A549 (cell line): Measurements from ENCODE around the gene PKP4. TPM values are rescaled to one million over a fixed set of nuclear protein-coding genes. Genes with fewer than 3 reads are reported as not detected.
A peak's percentile ranks its signal among the peaks of the same experiment; 100 is the strongest.

Experiments used
- ATAC-seq, 2 experiments: fragments of 200-7000 bp in 1 of 2; fragments of >200 bp in 1 of 2; cut with Nextera tagmentation in 1 of 2; cut with Tn5 transposase in 1 of 2; 3 replicates each; pipeline versions ENCODE4 v1.8.0 to v1.9.1; 2018 to 2020; ENCODE audit warnings: mild to moderate bottlenecking in 1 of 2, moderate library complexity in 1 of 2
- CTCF ChIA-PET: fragments of 300-600 bp; sonication (Branson Sonifier 250); formaldehyde crosslinking; extraction: SDS; loops from one replicate; lab custom pipeline; 2021; ENCODE audit warnings: antibody characterized with exemption, inconsistent platforms; lab: Yijun Ruan, JAX
- POLR2A ChIA-PET: fragments of 350-600 bp; formaldehyde crosslinking; extraction: SDS; loops from one replicate; lab custom pipeline; 2021; ENCODE audit warnings: antibody characterized with exemption, inconsistent platforms; lab: Yijun Ruan, JAX
- DNase-seq, 2 experiments: peaks; one replicate each; pipeline versions ENCODE4 v3.0.0 to v3.0.0-alpha.2; 2011 to 2016; ENCODE audit warnings: low read depth in 1 of 2, low spot score in 1 of 2
- FAIRE-seq: peaks from 2 replicates; lab custom pipeline; 2011; peaks lifted over from hg19 to GRCh38; lab: Jason Lieb, UNC
- H3K27ac ChIP-seq, 2 experiments: fragments of >200 bp; sonication (Bioruptor Twin); formaldehyde crosslinking; 3 replicates each; pipeline ENCODE4 v1.5.1; 2016 to 2017
- H3K4me1 ChIP-seq: fragments of >200 bp; sonication (Bioruptor Twin); formaldehyde crosslinking; 3 replicates; pipeline ENCODE4 v1.6.1; 2016
- H3K4me2 ChIP-seq: fragments of >200 bp; sonication (Bioruptor Twin); formaldehyde crosslinking; 3 replicates; pipeline ENCODE4 v1.6.1; 2016
- H3K4me3 ChIP-seq: fragments of >200 bp; sonication (Bioruptor Twin); formaldehyde crosslinking; 3 replicates; pipeline ENCODE4 v1.5.1; 2016
- H3K9me3 ChIP-seq: fragments of >200 bp; sonication (Bioruptor Twin); formaldehyde crosslinking; 3 replicates; pipeline ENCODE4 v1.6.1; 2016
- BCL3 ChIP-seq: fragments of >200 bp; sonication (Bioruptor Twin); formaldehyde crosslinking; IDR thresholded peaks from 3 replicates; pipeline ENCODE4 v1.6.1; 2016
- CBX8 ChIP-seq: fragments of 200-600 bp; sonication (generic); IDR thresholded peaks from 2 replicates; pipeline ENCODE4 v1.6.1; 2016
- CEBPB ChIP-seq, 2 experiments: fragments of >200 bp in 1 of 2; sonication (Bioruptor Twin) in 1 of 2; formaldehyde crosslinking in 1 of 2; IDR thresholded peaks; 2 replicates each; pipeline ENCODE4 v1.6.1; 2012 to 2016
- CTCF ChIP-seq: fragments of >200 bp; sonication (Bioruptor Twin); formaldehyde crosslinking; IDR thresholded peaks from 3 replicates; pipeline ENCODE4 v1.5.1; 2016
- ELK1 ChIP-seq: fragments of 150-350 bp; IDR thresholded peaks from 2 replicates; pipeline ENCODE4 v1.6.1; 2014; ENCODE audit warnings: low read depth, mild to moderate bottlenecking, low read length
- EP300 ChIP-seq, 2 experiments: fragments of >200 bp; sonication (Bioruptor Twin); formaldehyde crosslinking; IDR thresholded peaks; 2 replicates in 1 of 2; 3 replicates in 1 of 2; pipeline ENCODE4 v1.6.1; 2016 to 2017
- ESRRA ChIP-seq: fragments of 150-350 bp; IDR thresholded peaks from 2 replicates; pipeline ENCODE4 v1.6.1; 2014; ENCODE audit warnings: mild to moderate bottlenecking, low read length, borderline replicate concordance
- FOSB ChIP-seq: fragments of 250-450 bp; sonication (Bioruptor Pico); IDR thresholded peaks from 2 replicates; pipeline ENCODE4 v1.5.0; 2020; ENCODE audit warnings: mild to moderate bottlenecking, moderate library complexity
- FOXS1 ChIP-seq: fragments of 250-450 bp; sonication (Bioruptor Pico); IDR thresholded peaks from 2 replicates; pipeline ENCODE4 v1.5.0; 2020; ENCODE audit warnings: mild to moderate bottlenecking, moderate library complexity
- HDAC2 ChIP-seq: fragments of 200-600 bp; sonication (generic); IDR thresholded peaks from 2 replicates; pipeline ENCODE4 v1.6.1; 2016
- HMGXB4 ChIP-seq: fragments of 250-450 bp; sonication (Bioruptor Pico); IDR thresholded peaks from 2 replicates; pipeline ENCODE4 v1.5.0; 2021; ENCODE audit warnings: mild to moderate bottlenecking, moderate library complexity, borderline replicate concordance
- HOXA7 ChIP-seq: fragments of 250-450 bp; sonication (Bioruptor Pico); IDR thresholded peaks from 2 replicates; pipeline ENCODE4 v1.5.0; 2020; ENCODE audit warnings: mild to moderate bottlenecking, moderate library complexity
- HOXB13 ChIP-seq: fragments of 250-450 bp; sonication (Bioruptor Pico); IDR thresholded peaks from 2 replicates; pipeline ENCODE4 v1.5.0; 2020; ENCODE audit warnings: low read depth, mild to moderate bottlenecking, moderate library complexity
- HOXB5 ChIP-seq: fragments of 250-450 bp; sonication (Bioruptor Pico); IDR thresholded peaks from 2 replicates; pipeline ENCODE4 v1.5.0; 2020; ENCODE audit warnings: mild to moderate bottlenecking, moderate library complexity
- JUNB ChIP-seq: fragments of >200 bp; sonication (Bioruptor Twin); formaldehyde crosslinking; IDR thresholded peaks from 2 replicates; pipeline ENCODE4 v1.6.1; 2016
- KDM5A ChIP-seq: fragments of 200-600 bp; sonication (generic); IDR thresholded peaks from 2 replicates; pipeline ENCODE4 v1.6.1; 2016; ENCODE audit warnings: antibody characterized with exemption, mild to moderate bottlenecking
- MAX ChIP-seq: IDR thresholded peaks from 2 replicates; pipeline ENCODE4 v1.6.1; 2012
- MYC ChIP-seq: IDR thresholded peaks from 2 replicates; pipeline ENCODE4 v1.6.1; 2012; ENCODE audit warnings: mild to moderate bottlenecking, inconsistent platforms, low read length, improper control_type of control experiment, borderline replicate concordance
- NFE2L2 ChIP-seq: fragments of 150-350 bp; conservative IDR thresholded peaks from 2 replicates; pipeline ENCODE4 v1.6.1; 2014; ENCODE audit warnings: low read length
- NPAS2 ChIP-seq: fragments of 250-450 bp; sonication (Bioruptor Pico); IDR thresholded peaks from 2 replicates; pipeline ENCODE4 v1.8.0; 2022; ENCODE audit warnings: mild to moderate bottlenecking, moderate library complexity, borderline replicate concordance
- NR3C1 ChIP-seq: fragments of >200 bp; sonication (Bioruptor Twin); formaldehyde crosslinking; IDR thresholded peaks from 3 replicates; pipeline ENCODE4 v1.6.1; 2017
- PBX3 ChIP-seq: IDR thresholded peaks from 2 replicates; pipeline ENCODE4 v1.6.1; 2012
- PHF8 ChIP-seq: fragments of 200-600 bp; sonication (generic); IDR thresholded peaks from 2 replicates; pipeline ENCODE4 v1.6.1; 2016; ENCODE audit warnings: low read depth, mild to moderate bottlenecking, antibody characterized with exemption, moderate library complexity, borderline replicate concordance
- POLR2A ChIP-seq: IDR thresholded peaks from 2 replicates; pipeline ENCODE4 v1.6.1; 2012; ENCODE audit warnings: mild to moderate bottlenecking, low read length
- POLR2AphosphoS2 ChIP-seq: conservative IDR thresholded peaks from 2 replicates; pipeline ENCODE4 v1.6.1; 2012; ENCODE audit warnings: low read length, improper control_type of control experiment, inconsistent platforms
- RAD21 ChIP-seq, 2 experiments: fragments of >200 bp in 1 of 2; sonication (Bioruptor Twin) in 1 of 2; formaldehyde crosslinking in 1 of 2; IDR thresholded peaks in 1 of 2; conservative IDR thresholded peaks in 1 of 2; 2 replicates in 1 of 2; 3 replicates in 1 of 2; pipeline ENCODE4 v1.6.1; 2012 to 2018; ENCODE audit warnings: inconsistent platforms in 1 of 2
- RARB ChIP-seq: fragments of 250-450 bp; sonication (Bioruptor Pico); IDR thresholded peaks from 2 replicates; pipeline ENCODE4 v1.8.0; 2021; ENCODE audit warnings: mild to moderate bottlenecking, moderate library complexity
- RCOR1 ChIP-seq: fragments of 150-350 bp; IDR thresholded peaks from 2 replicates; pipeline ENCODE4 v1.6.1; 2014; ENCODE audit warnings: antibody characterized with exemption, low read length, low read depth
- SMC3 ChIP-seq: fragments of >200 bp; sonication (Bioruptor Twin); formaldehyde crosslinking; IDR thresholded peaks from 3 replicates; pipeline ENCODE4 v1.6.1; 2018; ENCODE audit warnings: inconsistent platforms
- SREBF2 ChIP-seq: fragments of 450-650 bp; IDR thresholded peaks from 2 replicates; pipeline ENCODE4 v1.6.1; 2014; ENCODE audit warnings: mild to moderate bottlenecking, moderate library complexity
- TFCP2L1 ChIP-seq: fragments of 250-450 bp; sonication (Bioruptor Pico); IDR thresholded peaks from 2 replicates; pipeline ENCODE4 v1.5.0; 2021; ENCODE audit warnings: mild to moderate bottlenecking
- TP53 ChIP-seq: fragments of 250-450 bp; sonication (Bioruptor Pico); IDR thresholded peaks from 2 replicates; pipeline ENCODE4 v1.5.0; 2021; ENCODE audit warnings: mild to moderate bottlenecking, moderate library complexity
- USF2 ChIP-seq: fragments of 450-650 bp; IDR thresholded peaks from 2 replicates; pipeline ENCODE4 v1.6.1; 2014; ENCODE audit warnings: antibody characterized with exemption
- ZC3H11A ChIP-seq: fragments of 450-650 bp; IDR thresholded peaks from 2 replicates; pipeline ENCODE4 v1.6.1; 2014; ENCODE audit warnings: antibody characterized with exemption, mild to moderate bottlenecking
- ZFP36 ChIP-seq: fragments of 450-650 bp; IDR thresholded peaks from 2 replicates; pipeline ENCODE4 v1.6.1; 2014; ENCODE audit warnings: borderline replicate concordance; ENCODE audit not compliant: partially characterized antibody
- ZNF302 ChIP-seq: fragments of 250-450 bp; sonication (Bioruptor Pico); IDR thresholded peaks from 2 replicates; pipeline ENCODE4 v1.9.0; 2021; ENCODE audit warnings: inconsistent platforms, mild to moderate bottlenecking, moderate library complexity
- WGBS: methylation state at CpG from one replicate; pipeline ENCODE4 v1.1.6; 2017; ENCODE audit errors: missing lambda C conversion rate; 5-methylcytosine and 5-hydroxymethylcytosine counted together
- polyA plus RNA-seq, 4 experiments: library from polyadenylated mRNA; depleted of rRNA in 3 of 4; stranded (reverse); fragments of >200 nt; fragmentation: RNase III in 1 of 4; extraction: RNeasy Plus Mini Kit Qiagen cat#74134 plus additional on column Dnase treatment in 1 of 4; gene quantifications; 2 replicates in 3 of 4; 3 replicates in 1 of 4; pipeline ENCODE4 v1.2.3, GENCODE V29; 2011 to 2017

PKP4 gene
- polyA plus RNA-seq, 2 of the 4 experiments (the other 2 are of a cell fraction): 27.0 to 56.6 TPM

GRCh38 chr2:158502974-158503373 lies 46.2 kb downstream of the PKP4 start:
- peak; percentile 17 to 78; a peak in 3 of 6 replicates for ATAC-seq
- ChIA-PET POLR2A (interaction anchor here (1.4 kb wide), 1 partner anchor 27 kb away, joined by 4 read pairs; no protein-coding TSS in a partner anchor), CTCF (no interaction called here)
- peak; percentile 18 to 42 for DNase-seq
- Histone ChIP-seq H3K4me1 (peaks cover 84% of the 10 kb centered on the region), H3K4me2 (peak overlapping the region; percentile 48), H3K27ac (peak overlapping the region; percentile 54 to 74), H3K4me3 (no peak overlapping the region), H3K9me3 (no peaks in the 10 kb centered on the region)
- 2% methylated on average over 2 of the region's 2 CpGs for WGBS
- FAIRE-seq: no peak
- TF ChIP-seq ZNF302 (CRISPR knock-in tag) (no peak), ZFP36 (no peak), POLR2A (no peak), RCOR1 (no peak), KDM5A (no peak), NFE2L2 (no peak), FOSB (no peak), PHF8 (no peak), HMGXB4 (no peak), NR3C1 (no peak), ZC3H11A (no peak), HDAC2 (no peak), CTCF (no peak), POLR2AphosphoS2 (no peak), NPAS2 (no peak), RARB (CRISPR knock-in tag) (no peak), TFCP2L1 (CRISPR knock-in tag) (no peak), SMC3 (no peak), HOXB13 (CRISPR knock-in tag) (no peak), PBX3 (0 out of 2 replicates have a peak, but pooled peaks have one; percentile 33), CBX8 (no peak), ESRRA (no peak), FOXS1 (CRISPR knock-in tag) (no peak), BCL3 (0 out of 3 replicates have a peak, but pooled peaks have one; percentile 22), HOXB5 (CRISPR knock-in tag) (no peak), MAX (0 out of 2 replicates have a peak, but pooled peaks have one; percentile 16), TP53 (CRISPR knock-in tag) (no peak), SREBF2 (no peak), CEBPB (IDR thresholded peaks at IDR 0.05) (peak in 1 of 2 experiments; percentile 33; a peak in 1 of 4 replicates), RAD21 (conservative IDR thresholded peaks at IDR 0.05 in 1 of 2, IDR thresholded peaks at IDR 0.05 in 1 of 2) (peak; percentile 9 to 14; a peak in 1 of 5 replicates), HOXA7 (CRISPR knock-in tag) (no peak), MYC (no peak), EP300 (IDR thresholded peaks at IDR 0.05) (peak in 1 of 2 experiments; percentile 29; a peak in 1 of 5 replicates), JUNB (no peak; the same call in 1 of the 2 replicates), USF2 (no peak), ELK1 (no peak)
